ENCODE results near the gene D2HGDH. TPM values are rescaled to one million over a fixed set of nuclear protein-coding genes. Genes with fewer than 3 reads are reported as not detected.
A peak's percentile ranks its signal among the peaks of the same experiment; 100 is the strongest.

The D2HGDH gene
- total and polyA plus RNA-seq, 10 of the 15 experiments (the other 5 are each of a cell fraction or from before 2014, with no cell fraction given) = 0.52 to 32.1 (median 11.0) TPM

- Histone ChIP-seq H4K20me1 (ENCODE audit: control insufficient read depth, insufficient read depth) (no peaks in the 10 kb centered on the region), H3K79me2 (ENCODE audit: control insufficient read depth, insufficient read depth, low read length) (no peaks in the 10 kb centered on the region), H3K4me3 (no peak overlapping the region), H3K4me1 (ENCODE audit: control insufficient read depth, insufficient read depth, low read length) (no peaks in the 10 kb centered on the region), H3K27ac (ENCODE audit: control insufficient read depth, insufficient read depth) (no peak overlapping the region), H3K36me3 (ENCODE audit: control insufficient read depth in 2 of 2, insufficient read depth in 2 of 2, low read length in 1 of 2) (peaks cover 14 to 25% of the 10 kb centered on the region in 2 experiments; a peak in 3 of 4 replicates), H3K27me3 (replicated peaks in 1 of 2; ENCODE audit: control insufficient read depth in 2 of 2, insufficient read depth in 2 of 2, low read length in 1 of 2) (no peaks in the 10 kb centered on the region), H3K4me2 (ENCODE audit: control insufficient read depth, insufficient read depth) (no peak overlapping the region), H3K9ac (ENCODE audit: control insufficient read depth, insufficient read depth, low read length) (no peak overlapping the region), H2AFZ (ENCODE audit: control insufficient read depth, low read depth, low read length) (no peak overlapping the region), H3K9me3 (replicated peaks; ENCODE audit: control insufficient read depth, insufficient read depth, low read length) (peaks cover 19% of the 10 kb centered on the region; the same call in 2 of the 3 replicates)
- TF ChIP-seq GABPA (IDR thresholded peaks at IDR 0.05; ENCODE audit: low read depth) = no peak
- TF ChIP-seq POLR2AphosphoS5 (IDR thresholded peaks at IDR 0.05; ENCODE audit: low read length) = 0 out of 2 replicates have a peak, but pooled peaks have one; percentile 1
- CTCF ChIA-PET = no interaction called here
- DNase-seq (ENCODE audit: low read depth, low spot score) = no peak
- intact Hi-C loops (cut with micrococcal nuclease; ENCODE audit: unreplicated experiment) (no loop called here), in situ Hi-C loops (cut with MboI) (no loop called here)
- no peak for ATAC-seq
- SMC1A ChIA-PET (ENCODE audit: uncharacterized antibody, unreplicated experiment) = no interaction called here
- BruUV-seq (replicated peaks) = no TSS peak
- WGBS (ENCODE audit: insufficient coverage, insufficient replicate concordance, low lambda C conversion rate, missing lambda C conversion rate) = 93% methylated on average over 15 of the region's 15 CpGs
- no peak for FAIRE-seq
- POLR2A ChIA-PET = no interaction called here
- RAD21 ChIA-PET (ENCODE audit: unreplicated experiment) = no interaction called here
Measured at GRCh38 chr2:241720560-241720959, 13.9 kb upstream of the D2HGDH start.

- ChIA-PET POLR2A (no interaction called here), RAD21 (ENCODE audit: unreplicated experiment) (no interaction called here)
- in situ Hi-C loops (cut with MboI) = no loop called here
Measured at GRCh38 chr2:241721852-241722251, 12.6 kb upstream of the D2HGDH start.

More at GRCh38 chr2:241721852-241722251, 12.6 kb upstream of the D2HGDH start:
- no peak for FAIRE-seq
- ChIA-PET SMC1A (ENCODE audit: uncharacterized antibody, unreplicated experiment) (no interaction called here), CTCF (no interaction called here)
- H3K27me3 ChIP-seq (replicated peaks in 1 of 2; ENCODE audit: control insufficient read depth in 2 of 2, insufficient read depth in 2 of 2, low read length in 1 of 2) = no peaks in the 10 kb centered on the region
- H3K79me2 ChIP-seq (ENCODE audit: control insufficient read depth, insufficient read depth, low read length) = no peaks in the 10 kb centered on the region
- intact Hi-C loops (cut with micrococcal nuclease; ENCODE audit: unreplicated experiment) = no loop called here
- TF ChIP-seq POLR2A (IDR thresholded peaks at IDR 0.05; ENCODE audit: low read depth, low read length) (peak; percentile 50; the same call in 1 of the 2 replicates), BCLAF1 (IDR thresholded peaks at IDR 0.05) (no peak)
- no peak overlapping the region for H3K9ac ChIP-seq (ENCODE audit: control insufficient read depth, insufficient read depth, low read length)
- no peak overlapping the region for H3K4me2 ChIP-seq (ENCODE audit: control insufficient read depth, insufficient read depth)
- H3K4me3 ChIP-seq = no peak overlapping the region
- no peak overlapping the region for H2AFZ ChIP-seq (ENCODE audit: control insufficient read depth, low read depth, low read length)
- no peak for DNase-seq (ENCODE audit: low read depth, low spot score)
- no peaks in the 10 kb centered on the region for H4K20me1 ChIP-seq (ENCODE audit: control insufficient read depth, insufficient read depth)
- H3K27ac ChIP-seq (ENCODE audit: control insufficient read depth, insufficient read depth) = no peak overlapping the region
- BruUV-seq (replicated peaks) = no TSS peak
- H3K4me1 ChIP-seq (ENCODE audit: control insufficient read depth, insufficient read depth, low read length) = no peaks in the 10 kb centered on the region
- WGBS (ENCODE audit: insufficient coverage, insufficient replicate concordance, low lambda C conversion rate, missing lambda C conversion rate) = 94% methylated on average over 12 of the region's 12 CpGs
- peaks cover 14 to 25% of the 10 kb centered on the region in 2 experiments; a peak in 3 of 4 replicates for H3K36me3 ChIP-seq (ENCODE audit: control insufficient read depth in 2 of 2, insufficient read depth in 2 of 2, low read length in 1 of 2)
- ATAC-seq = no peak
- H3K9me3 ChIP-seq (replicated peaks; ENCODE audit: control insufficient read depth, insufficient read depth, low read length) = peaks cover 19% of the 10 kb centered on the region; the same call in 2 of the 3 replicates
